GM13976 (cell line): ENCODE results near the gene SCD.

Experiments used
- DNase-seq: peaks from one replicate; pipeline ENCODE4 v3.0.0; 2012; ENCODE audit warnings: low spot score
- CTCF ChIP-seq: IDR thresholded peaks from 2 replicates; pipeline ENCODE4 v1.5.1; 2012; ENCODE audit warnings: borderline replicate concordance, mild to moderate bottlenecking; ENCODE audit not compliant: insufficient read depth; ENCODE audit errors: extremely low read depth, missing control alignments, control extremely low read depth
- in situ Hi-C: fragments of 300-500 bp; cut with MboI; formaldehyde crosslinking; loops from one replicate; pipeline ENCODE4 v1.12.0; 2022; ENCODE audit warnings: low sequenced_read_pairs, mixed read lengths, inconsistent platforms; ENCODE audit not compliant: unreplicated experiment

The SCD gene

GRCh38 chr10:100327718-100328009 is 19.4 kb upstream of the SCD start:
- DNase-seq: no peak
- TF ChIP-seq CTCF: no peak
- in situ Hi-C loops: no loop called here

- in situ Hi-C loops: no loop called here
- no peak for TF ChIP-seq CTCF
- no peak for DNase-seq
Observed at GRCh38 chr10:100328198-100328597, 18.8 kb upstream of the SCD start.

- DNase-seq: no peak
- in situ Hi-C loops: no loop called here
- TF ChIP-seq CTCF: no peak
Observed at GRCh38 chr10:100330079-100330478, 17.0 kb upstream of the SCD start, which contains the start of gene PKD2L1. Gene PKD2L1 (minus strand): TSS chr10:100330228. CDS start chr10:100330103, 125 bp downstream.

- in situ Hi-C loops: no loop called here
- TF ChIP-seq CTCF: no peak
Observed at GRCh38 chr10:100333106-100333505, 13.9 kb upstream of the SCD start.

GRCh38 chr10:100333661-100334440 is 13.2 kb upstream of the SCD start:
- no peak for DNase-seq
- TF ChIP-seq CTCF: no peak
- in situ Hi-C loops: no loop called here

More at GRCh38 chr10:100333106-100333505, 13.9 kb upstream of the SCD start:
- no peak for DNase-seq

GRCh38 chr10:100334762-100335161 is 12.3 kb upstream of the SCD start:
- in situ Hi-C loops: loop anchor here (5.0 kb wide), 1 partner anchor 98 kb away; no protein-coding TSS in a partner anchor
- no peak for TF ChIP-seq CTCF
- DNase-seq: no peak
